Measurements from ENCODE around the gene MYO9B.

GRCh38 chr19:17079710-17080439 is 4.3 kb downstream of the MYO9B start:
- TF ChIP-seq EZH2 (IDR thresholded peaks at IDR 0.05) (no peak), POLR2AphosphoS5 (IDR thresholded peaks at IDR 0.05; ENCODE audit: borderline replicate concordance, low read depth, low read length) (no peak), FOXP2 (optimal IDR thresholded peaks at IDR 0.05; ENCODE audit: control extremely low read depth, extremely low read length, insufficient read depth) (no peak)
